Thyroid gland (tissue), 4 donors: ENCODE data around the gene RNF4. TPM values are rescaled to one million over a fixed set of nuclear protein-coding genes. Genes with fewer than 3 reads are reported as not detected.
A peak's percentile ranks its signal among the peaks of the same experiment; 100 is the strongest.

ENCODE experiments used
- DNase-seq, 2 donors: peaks; one replicate each; pipeline ENCODE4 v3.0.0-alpha.2; 2019
- H3K27ac ChIP-seq, 3 donors: fragments of 200-600 bp; sonication (generic); 1 replicate in 2 of 3; 2 replicates in 1 of 3; pipeline ENCODE4 v1.5.1; 2016 to 2019; ENCODE audit warnings: mild to moderate bottlenecking in 1 of 3, moderate library complexity in 1 of 3
- H3K27me3 ChIP-seq: fragments of 200-600 bp; sonication (generic); one replicate; pipeline ENCODE4 v1.5.1; 2019
- H3K36me3 ChIP-seq, 2 donors: fragments of 200-600 bp; sonication (generic); one replicate each; pipeline ENCODE4 v1.5.1; 2016 to 2019
- H3K4me1 ChIP-seq, 2 donors: fragments of 200-600 bp; sonication (generic); one replicate each; pipeline ENCODE4 v1.5.1; 2017 to 2019
- H3K4me3 ChIP-seq, 3 donors: fragments of 200-600 bp; sonication (generic); replicated peaks in 1 of 3; 1 replicate in 2 of 3; 2 replicates in 1 of 3; pipeline ENCODE4 v1.5.1; 2016; ENCODE audit warnings: mild to moderate bottlenecking in 1 of 3
- H3K9me3 ChIP-seq: fragments of 200-600 bp; sonication (generic); one replicate; pipeline ENCODE4 v1.5.1; 2017
- POLR2A ChIP-seq, 2 donors: fragments of 450-650 bp; IDR thresholded peaks; one replicate each; pipeline ENCODE4 v1.6.1; 2017; ENCODE audit warnings: antibody characterized with exemption in 2 of 2, mild to moderate bottlenecking in 2 of 2, moderate library complexity in 1 of 2
- WGBS, 2 donors: methylation state at CpG; one replicate each; pipeline ENCODE4 v1.1.5; 2017; 5-methylcytosine and 5-hydroxymethylcytosine counted together
- intact Hi-C: fragments of 100-400 bp; cut with DNase I; formaldehyde crosslinking; loops from one replicate; pipeline ENCODE4 v1.15.1; 2023
- total RNA-seq, 4 donors: library from RNA; depleted of rRNA; stranded (reverse); fragments of >200 nt; gene quantifications; one replicate each; pipeline ENCODE4 v1.2.3, GENCODE V29; 2016
- TF ChIP-seq, protein P1 (sequence below), 6 experiments: fragments of 200-600 bp in 3 of 6; fragments of 450-650 bp in 3 of 6; sonication (generic) in 3 of 6; IDR thresholded peaks; one replicate each; pipeline ENCODE4 v1.5.1; 2016 to 2019; ENCODE audit warnings: antibody characterized with exemption in 6 of 6, mild to moderate bottlenecking in 2 of 6, inconsistent platforms in 1 of 6, moderate library complexity in 1 of 6

RNF4 gene
- total RNA-seq, 4 donors from 2014 or later = 32.8 to 52.0 (median 43.0) TPM

- Histone ChIP-seq H3K9me3 (no peaks in the 10 kb centered on the region), H3K36me3 (peaks cover 3 to 6% of the 10 kb centered on the region in 2 donors), H3K4me3 (no peak overlapping the region), H3K27me3 (no peaks in the 10 kb centered on the region), H3K27ac (no peak overlapping the region), H3K4me1 (peaks cover 0 to 9% of the 10 kb centered on the region in 2 donors)
- peak in 1 of 2 donors; percentile 13 for DNase-seq
- TF ChIP-seq, protein P1, sequence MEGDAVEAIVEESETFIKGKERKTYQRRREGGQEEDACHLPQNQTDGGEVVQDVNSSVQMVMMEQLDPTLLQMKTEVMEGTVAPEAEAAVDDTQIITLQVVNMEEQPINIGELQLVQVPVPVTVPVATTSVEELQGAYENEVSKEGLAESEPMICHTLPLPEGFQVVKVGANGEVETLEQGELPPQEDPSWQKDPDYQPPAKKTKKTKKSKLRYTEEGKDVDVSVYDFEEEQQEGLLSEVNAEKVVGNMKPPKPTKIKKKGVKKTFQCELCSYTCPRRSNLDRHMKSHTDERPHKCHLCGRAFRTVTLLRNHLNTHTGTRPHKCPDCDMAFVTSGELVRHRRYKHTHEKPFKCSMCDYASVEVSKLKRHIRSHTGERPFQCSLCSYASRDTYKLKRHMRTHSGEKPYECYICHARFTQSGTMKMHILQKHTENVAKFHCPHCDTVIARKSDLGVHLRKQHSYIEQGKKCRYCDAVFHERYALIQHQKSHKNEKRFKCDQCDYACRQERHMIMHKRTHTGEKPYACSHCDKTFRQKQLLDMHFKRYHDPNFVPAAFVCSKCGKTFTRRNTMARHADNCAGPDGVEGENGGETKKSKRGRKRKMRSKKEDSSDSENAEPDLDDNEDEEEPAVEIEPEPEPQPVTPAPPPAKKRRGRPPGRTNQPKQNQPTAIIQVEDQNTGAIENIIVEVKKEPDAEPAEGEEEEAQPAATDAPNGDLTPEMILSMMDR (IDR thresholded peaks at IDR 0.05) = no peak
- no peak for TF ChIP-seq POLR2A (IDR thresholded peaks at IDR 0.05)
- intact Hi-C loops = no loop called here
- 74 to 81% methylated on average over 4 of the region's 4 CpGs for WGBS, 2 donors
These were observed 38.4 kb downstream of the RNF4 start for GRCh38 chr4:2507259-2507658.

DNA sequence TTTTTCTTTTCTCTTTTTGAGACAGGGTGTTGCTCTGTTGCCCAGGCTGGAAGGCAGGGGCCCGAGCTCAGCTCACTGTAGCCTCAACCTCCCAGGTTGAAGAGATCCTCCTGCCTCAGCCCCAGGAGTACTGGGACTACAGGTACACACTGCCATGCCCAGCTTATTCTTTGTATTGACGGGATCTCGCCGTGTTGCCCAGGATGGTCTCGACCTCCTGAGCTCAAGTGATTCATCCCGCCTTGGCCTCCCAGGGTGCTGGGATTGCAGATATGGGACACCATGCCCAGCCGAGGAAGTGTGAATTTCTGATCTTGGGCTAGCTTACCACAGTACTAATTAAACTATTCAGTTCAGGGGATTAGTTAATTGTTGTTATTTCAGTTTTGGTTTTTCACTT, 38.9 kb downstream of the RNF4 start:
- H3K4me1 ChIP-seq = peaks cover 0 to 9% of the 10 kb centered on the region in 2 donors
- 88 to 97% methylated on average over 7 of the region's 7 CpGs for WGBS, 2 donors
- H3K27ac ChIP-seq = no peak overlapping the region
- DNase-seq = no peak
- H3K27me3 ChIP-seq = no peaks in the 10 kb centered on the region
- H3K36me3 ChIP-seq = peaks cover 9 to 11% of the 10 kb centered on the region in 2 donors
- intact Hi-C loops = no loop called here
- no peaks in the 10 kb centered on the region for H3K9me3 ChIP-seq
- TF ChIP-seq, protein P1 (IDR thresholded peaks at IDR 0.05) = no peak
- TF ChIP-seq POLR2A (IDR thresholded peaks at IDR 0.05) = no peak
- H3K4me3 ChIP-seq = no peak overlapping the region

GRCh38 chr4:2510351-2511259, 41.7 kb downstream of the RNF4 start:
- WGBS, 2 donors = 47 to 54% methylated on average over 10 to 13 of the region's 13 CpGs
- intact Hi-C loops = no loop called here
- no peaks in the 10 kb centered on the region for H3K27me3 ChIP-seq
- peaks cover 25 to 28% of the 10 kb centered on the region in 2 donors for H3K36me3 ChIP-seq
- TF ChIP-seq, protein P1 (IDR thresholded peaks at IDR 0.05) = no peak
- no peak for TF ChIP-seq POLR2A (IDR thresholded peaks at IDR 0.05)
- H3K27ac ChIP-seq = peak overlapping the region in 1 of 3 donors; percentile 51
- peak; percentile 32 to 64 for DNase-seq
- H3K4me3 ChIP-seq = no peak overlapping the region
- peaks cover 0 to 9% of the 10 kb centered on the region in 2 donors for H3K4me1 ChIP-seq
- no peaks in the 10 kb centered on the region for H3K9me3 ChIP-seq

GRCh38 chr4:2511645-2512131, 42.8 kb downstream of the RNF4 start:
- TF ChIP-seq, protein P1 (IDR thresholded peaks at IDR 0.05) = no peak
- TF ChIP-seq POLR2A (IDR thresholded peaks at IDR 0.05) = no peak
- Histone ChIP-seq H3K9me3 (no peaks in the 10 kb centered on the region), H3K27me3 (no peaks in the 10 kb centered on the region), H3K4me1 (peaks cover 6 to 17% of the 10 kb centered on the region in 2 donors), H3K4me3 (no peak overlapping the region), H3K36me3 (peaks cover 25 to 28% of the 10 kb centered on the region in 2 donors), H3K27ac (no peak overlapping the region)
- intact Hi-C loops = no loop called here
- peak in 1 of 2 donors; percentile 11 for DNase-seq
- WGBS, 2 donors = 76 to 80% methylated on average over 9 of the region's 9 CpGs
